ENCODE measurements around the gene PCARE. TPM values are rescaled to one million over a fixed set of nuclear protein-coding genes. Genes with fewer than 3 reads are reported as not detected.

The PCARE gene
- total RNA-seq, 4 donors from 2014 or later = 0.16 to 0.66 TPM; not detected in 2

- TF ChIP-seq CTCF (IDR thresholded peaks at IDR 0.05; ENCODE audit: low read depth) = no peak
Measured at GRCh38 chr2:29114946-29115609, 40.8 kb upstream of the PCARE start, which contains the start of gene CLIP4. Gene CLIP4 (plus strand): TSS chr2:29115415. CDS start chr2:29121389, 5,974 bp downstream.

GRCh38 chr2:29114586-29114945 lies 40.2 kb upstream of the PCARE start:
- no peak for TF ChIP-seq CTCF (IDR thresholded peaks at IDR 0.05; ENCODE audit: low read depth)

- TF ChIP-seq CTCF (IDR thresholded peaks at IDR 0.05; ENCODE audit: low read depth) = no peak
Measured at GRCh38 chr2:29113891-29114321, 39.6 kb upstream of the PCARE start.

- no peak for TF ChIP-seq CTCF (IDR thresholded peaks at IDR 0.05; ENCODE audit: low read depth)
Measured at GRCh38 chr2:29113027-29113686, 38.8 kb upstream of the PCARE start.

GRCh38 chr2:29112379-29112778 lies 38.1 kb upstream of the PCARE start:
- TF ChIP-seq CTCF (IDR thresholded peaks at IDR 0.05; ENCODE audit: low read depth) = no peak

GRCh38 chr2:29110916-29111535 lies 36.7 kb upstream of the PCARE start:
- TF ChIP-seq CTCF (IDR thresholded peaks at IDR 0.05; ENCODE audit: low read depth) = no peak

- TF ChIP-seq CTCF (IDR thresholded peaks at IDR 0.05; ENCODE audit: low read depth) = no peak
Measured at GRCh38 chr2:29109246-29109645, 34.9 kb upstream of the PCARE start.
